BJ (cell line): ENCODE measurements around the gene FBXL3. TPM values are rescaled to one million over a fixed set of nuclear protein-coding genes. Genes with fewer than 3 reads are reported as not detected.
"Not testable (repeated sequence)": the region's sequence is repeated elsewhere in the genome, so short reads cannot be mapped to it uniquely, and the experiment has no call there.

Source experiments
- CTCF ChIA-PET: fragments of 350-600 bp; formaldehyde crosslinking; extraction: SDS; loops from one replicate; lab custom pipeline; 2021; ENCODE audit warnings: antibody characterized with exemption, inconsistent platforms; lab: Yijun Ruan, JAX
- POLR2A ChIA-PET: fragments of 300-600 bp; sonication (Branson Sonifier 250); formaldehyde crosslinking; extraction: SDS; loops from one replicate; lab custom pipeline; 2021; ENCODE audit warnings: antibody characterized with exemption; lab: Charles Lee
- DNase-seq: peaks from one replicate; pipeline ENCODE4 v3.0.0-alpha.2; 2011; ENCODE audit warnings: low read depth
- H3K27me3 ChIP-seq: 2 replicates; pipeline ENCODE4 v1.6.0; 2011; ENCODE audit warnings: low read length; ENCODE audit not compliant: control insufficient read depth, insufficient read depth
- H3K36me3 ChIP-seq: 2 replicates; pipeline ENCODE4 v1.5.1; 2011; ENCODE audit warnings: low read length; ENCODE audit not compliant: control insufficient read depth, insufficient read depth
- H3K4me3 ChIP-seq: 2 replicates; pipeline ENCODE4 v1.5.1; 2011; ENCODE audit warnings: low read depth, mild to moderate bottlenecking, control low read depth, low read length
- CTCF ChIP-seq: IDR thresholded peaks from 2 replicates; pipeline ENCODE4 v1.5.1; 2011; ENCODE audit warnings: low read depth, mild to moderate bottlenecking, control low read depth, inconsistent platforms, low read length, moderate library complexity; ENCODE audit not compliant: insufficient read depth
- polyA plus RNA-seq: library from polyadenylated mRNA; depleted of rRNA; stranded (reverse); fragments of >200 nt; gene quantifications from 2 replicates; pipeline ENCODE4 v1.2.3, GENCODE V29; 2011

The FBXL3 gene
- polyA plus RNA-seq, 1 experiment, result 22.0 TPM

- no peak overlapping the region for H3K4me3 ChIP-seq
- H3K27me3 ChIP-seq, result no peaks in the 10 kb centered on the region
- no peak for TF ChIP-seq CTCF
- H3K36me3 ChIP-seq, result peaks cover 7% of the 10 kb centered on the region
- ChIA-PET CTCF (interaction anchor here (1.2 kb wide), 1 partner anchor 16 kb away, joined by 3 read pairs; no protein-coding TSS in a partner anchor), POLR2A (no interaction called here)
- DNase-seq, result no peak
Observed at GRCh38 chr13:77009011-77009410, 17.9 kb downstream of the FBXL3 start.

GRCh38 chr13:77008337-77008736 lies 18.6 kb downstream of the FBXL3 start:
- CTCF ChIA-PET, result interaction anchor here (0.6 to 1.2 kb wide), 2 partner anchors 9 to 15 kb away, joined by 3 read pairs; no protein-coding TSS in a partner anchor
- H3K36me3 ChIP-seq, result not testable (repeated sequence)

GRCh38 chr13:77002590-77003190 lies 24.3 kb downstream of the FBXL3 start:
- TF ChIP-seq CTCF, result peak; percentile 74
- CTCF ChIA-PET, result interaction anchor here (0.8 to 3.0 kb wide), 9 partner anchors 9 to 476 kb away, joined by 3 to 21 read pairs (median 4); partner anchors contain the start of gene CLN5
- POLR2A ChIA-PET, result interaction anchor here (0.6 to 1.0 kb wide), 4 partner anchors 14 to 1161 kb away, joined by 3 to 6 read pairs (median 6); no protein-coding TSS in a partner anchor
- Histone ChIP-seq H3K36me3 (peaks cover 4% of the 10 kb centered on the region; the same call in 1 of the 2 replicates), H3K4me3 (no peak overlapping the region), H3K27me3 (no peaks in the 10 kb centered on the region)
- no peak for DNase-seq

More at GRCh38 chr13:77008337-77008736, 18.6 kb downstream of the FBXL3 start:
- H3K27me3 ChIP-seq, H3K4me3 ChIP-seq, DNase-seq, POLR2A ChIA-PET: not testable (repeated sequence)

- TF ChIP-seq CTCF, result no peak
- ChIA-PET CTCF (interaction anchor here (0.8 to 3.0 kb wide), 11 partner anchors 9 to 98 kb away, joined by 3 to 21 read pairs (median 4); partner anchors contain the start of gene CLN5), POLR2A (interaction anchor here (0.6 to 1.0 kb wide), 2 partner anchors 26 to 123 kb away, joined by 3 to 6 read pairs; no protein-coding TSS in a partner anchor)
- DNase-seq, result no peak
- Histone ChIP-seq H3K4me3 (no peak overlapping the region), H3K36me3 (peaks cover 4% of the 10 kb centered on the region; the same call in 1 of the 2 replicates), H3K27me3 (no peaks in the 10 kb centered on the region)
Observed at GRCh38 chr13:77001963-77002587, 24.9 kb downstream of the FBXL3 start.

GRCh38 chr13:77001540-77001939 lies 25.4 kb downstream of the FBXL3 start:
- CTCF ChIA-PET, result interaction anchor here (0.8 to 3.0 kb wide), 9 partner anchors 8 to 24 kb away, joined by 3 to 21 read pairs (median 4); partner anchors contain the start of gene CLN5
- H3K27me3 ChIP-seq, result no peaks in the 10 kb centered on the region
- H3K36me3 ChIP-seq, result peaks cover 3% of the 10 kb centered on the region; the same call in 1 of the 2 replicates

More at GRCh38 chr13:77001540-77001939, 25.4 kb downstream of the FBXL3 start:
- no peak for TF ChIP-seq CTCF
- no peak for DNase-seq
- POLR2A ChIA-PET, result interaction anchor here (1.0 kb wide), 1 partner anchor 25 kb away, joined by 3 read pairs; no protein-coding TSS in a partner anchor
- no peak overlapping the region for H3K4me3 ChIP-seq
